Spleen (tissue), 7 donors: ENCODE measurements around the gene GABRA5.

Experiments used
- CTCF ChIP-seq, 11 experiments: fragments of 200-600 bp in 7 of 11; fragments of 450-650 bp in 4 of 11; sonication (generic) in 4 of 11; IDR thresholded peaks in 8 of 11; conservative IDR thresholded peaks in 3 of 11; 1 replicate in 7 of 11; 2 replicates in 4 of 11; pipeline versions ENCODE4 v1.4.0 to v1.8.0; 2016 to 2021; ENCODE audit warnings: antibody characterized with exemption in 11 of 11, inconsistent platforms in 4 of 11, mild to moderate bottlenecking in 1 of 11
- POLR2AphosphoS5 ChIP-seq, 3 donors: sonication (generic); formaldehyde crosslinking; IDR thresholded peaks; one replicate each; pipeline ENCODE4 v1.5.1; 2017; ENCODE audit warnings: antibody characterized with exemption in 3 of 3
- donor health status: DM: no; HTN: no; CAD: no; lungs with moderate emphysema.
- donor health status: DM: no; HTN: no; CAD: no.
- donor health status: DM: no; HTN: no; CAD: no.

DNA sequence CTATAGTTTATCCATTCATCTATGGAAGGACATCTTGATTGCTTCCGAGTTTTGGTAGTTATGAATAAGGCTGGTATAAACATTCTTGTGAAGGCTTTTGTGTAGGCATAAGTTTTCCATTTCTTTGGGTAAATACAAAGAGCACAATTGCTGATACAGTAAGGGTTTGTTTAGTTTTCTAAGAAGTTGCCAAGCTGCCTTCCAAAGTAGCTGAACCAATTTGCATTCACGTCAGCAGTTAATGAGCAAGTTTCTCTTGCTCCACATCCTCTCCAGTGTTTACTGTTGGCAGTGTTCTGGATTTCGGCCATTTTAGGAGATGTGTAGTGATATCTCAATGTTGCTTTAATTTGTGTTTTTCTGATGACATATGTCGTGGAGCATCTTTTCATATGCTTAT is 34.2 kb downstream of the GABRA5 start:
- TF ChIP-seq POLR2AphosphoS5 (IDR thresholded peaks at IDR 0.05) (no peak), CTCF (IDR thresholded peaks at IDR 0.05 in 8 of 11, conservative IDR thresholded peaks at IDR 0.05 in 3 of 11) (no peak)
